Effector memory CD4-positive, alpha-beta T cell (primary cell): Measurements from ENCODE around the gene GAK.

Experiments
- DNase-seq, 3 donors: peaks; one replicate each; pipeline ENCODE4 v3.0.0-alpha.2; 2020
- H3K27ac ChIP-seq: 2 replicates; pipeline ENCODE4 v1.7.0; 2013; ENCODE audit warnings: mild to moderate bottlenecking, low read length, moderate library complexity; ENCODE audit not compliant: insufficient read depth, poor library complexity, severe bottlenecking
- H3K27me3 ChIP-seq: replicated peaks from 2 replicates; pipeline ENCODE4 v1.7.0; 2013; ENCODE audit warnings: mild to moderate bottlenecking, low read length; ENCODE audit not compliant: insufficient read depth, control insufficient read depth, poor library complexity, severe bottlenecking
- H3K36me3 ChIP-seq: 2 replicates; pipeline ENCODE4 v1.7.0; 2013; ENCODE audit warnings: mild to moderate bottlenecking, low read length, moderate library complexity; ENCODE audit not compliant: control insufficient read depth, insufficient read depth
- H3K4me1 ChIP-seq: 2 replicates; pipeline ENCODE4 v1.7.0; 2013; ENCODE audit warnings: low read length, mild to moderate bottlenecking; ENCODE audit not compliant: control insufficient read depth, insufficient read depth, poor library complexity, severe bottlenecking
- H3K4me3 ChIP-seq: 2 replicates; pipeline ENCODE4 v1.7.0; 2013; ENCODE audit warnings: low read length, low read depth, mild to moderate bottlenecking; ENCODE audit not compliant: insufficient read depth, poor library complexity, severe bottlenecking
- H3K9me3 ChIP-seq: 2 replicates; pipeline ENCODE4 v1.7.0; 2013; ENCODE audit warnings: mild to moderate bottlenecking, low read length, moderate library complexity; ENCODE audit not compliant: control insufficient read depth

The GAK gene

DNA sequence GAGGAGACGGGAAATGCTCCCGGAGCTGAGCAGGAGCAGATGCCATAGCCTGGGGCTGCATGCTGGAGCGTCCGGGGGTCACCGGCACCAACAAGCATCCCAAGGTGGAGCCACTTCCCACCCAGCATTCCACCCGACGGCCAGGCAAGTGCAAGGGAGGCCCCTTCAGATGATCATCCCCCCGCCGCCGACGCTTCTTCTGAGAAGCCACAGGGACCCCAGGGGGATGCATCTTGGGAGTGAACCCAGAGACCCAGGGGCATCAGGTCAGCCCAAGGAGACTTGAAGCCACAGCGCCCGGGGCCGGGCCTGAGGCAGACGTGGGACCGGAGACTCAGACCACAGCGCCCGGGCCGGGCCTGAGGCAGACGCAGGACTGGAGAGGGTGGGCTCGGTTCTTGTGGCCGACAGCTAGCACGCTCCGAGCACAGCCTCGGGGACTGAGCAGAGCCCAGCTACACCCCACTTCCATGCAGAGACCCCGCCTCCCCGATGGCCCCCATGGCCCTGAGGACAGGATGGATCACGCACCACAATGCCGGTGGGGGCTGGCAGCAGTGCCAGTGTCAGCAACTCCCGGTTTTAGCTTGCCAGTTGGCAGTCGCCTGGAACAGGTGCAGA, 73.2 kb downstream of the GAK start:
- no peaks in the 10 kb centered on the region for H3K4me1 ChIP-seq
- H3K27me3 ChIP-seq: no peaks in the 10 kb centered on the region
- no peak overlapping the region for H3K27ac ChIP-seq
- H3K36me3 ChIP-seq: peaks cover 65% of the 10 kb centered on the region
- DNase-seq: no peak
- no peak overlapping the region for H3K4me3 ChIP-seq
- no peaks in the 10 kb centered on the region for H3K9me3 ChIP-seq

DNA sequence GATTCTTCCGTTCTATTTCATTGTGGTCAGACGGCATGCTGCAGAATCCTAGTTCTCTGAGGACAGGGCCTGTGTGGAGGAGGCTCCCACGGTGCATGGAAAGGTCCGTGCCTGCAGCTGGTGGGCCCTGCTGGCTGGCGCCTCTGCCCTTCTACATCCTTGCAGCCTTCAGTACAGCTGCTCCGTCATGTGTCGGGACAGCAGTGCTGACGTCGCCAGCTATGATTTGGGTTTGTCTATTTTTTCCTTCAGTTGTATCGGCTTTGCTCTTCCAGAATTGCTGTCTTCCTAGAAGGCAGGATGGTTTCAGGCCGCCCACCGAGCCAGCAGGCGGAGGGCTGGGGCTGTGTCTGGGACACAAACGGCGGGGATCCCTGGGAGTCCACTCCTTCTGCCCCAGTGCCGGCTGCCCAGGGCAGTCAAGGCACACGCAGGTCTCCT, 74.1 kb downstream of the GAK start:
- Histone ChIP-seq H3K27me3 (no peaks in the 10 kb centered on the region), H3K4me1 (no peaks in the 10 kb centered on the region), H3K36me3 (peaks cover 56% of the 10 kb centered on the region), H3K9me3 (no peaks in the 10 kb centered on the region), H3K4me3 (no peak overlapping the region), H3K27ac (no peak overlapping the region)
- DNase-seq: no peak

DNA sequence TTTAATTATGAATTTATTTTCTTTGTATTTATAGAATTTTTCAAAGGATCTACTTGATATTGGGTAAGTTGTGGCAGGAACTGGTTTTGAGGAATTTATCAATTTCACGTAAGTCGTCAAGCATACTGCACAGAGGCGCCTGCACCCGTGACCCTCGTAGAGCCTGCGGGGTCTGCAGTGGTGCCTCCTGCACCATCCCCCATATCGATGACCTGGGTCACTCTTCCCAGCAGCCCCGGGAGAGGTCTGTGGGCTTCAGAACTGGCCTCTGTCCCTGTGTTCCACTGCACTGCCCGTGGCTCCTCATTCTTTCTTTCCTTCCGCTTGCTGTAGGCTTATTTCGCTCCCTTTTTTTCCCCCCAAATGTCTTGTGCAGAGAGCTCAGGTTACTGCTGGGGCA, 74.7 kb downstream of the GAK start:
- Histone ChIP-seq H3K4me3 (no peak overlapping the region), H3K27me3 (no peaks in the 10 kb centered on the region), H3K36me3 (peaks cover 51% of the 10 kb centered on the region), H3K27ac (no peak overlapping the region), H3K9me3 (no peaks in the 10 kb centered on the region), H3K4me1 (no peaks in the 10 kb centered on the region)
- no peak for DNase-seq

DNA sequence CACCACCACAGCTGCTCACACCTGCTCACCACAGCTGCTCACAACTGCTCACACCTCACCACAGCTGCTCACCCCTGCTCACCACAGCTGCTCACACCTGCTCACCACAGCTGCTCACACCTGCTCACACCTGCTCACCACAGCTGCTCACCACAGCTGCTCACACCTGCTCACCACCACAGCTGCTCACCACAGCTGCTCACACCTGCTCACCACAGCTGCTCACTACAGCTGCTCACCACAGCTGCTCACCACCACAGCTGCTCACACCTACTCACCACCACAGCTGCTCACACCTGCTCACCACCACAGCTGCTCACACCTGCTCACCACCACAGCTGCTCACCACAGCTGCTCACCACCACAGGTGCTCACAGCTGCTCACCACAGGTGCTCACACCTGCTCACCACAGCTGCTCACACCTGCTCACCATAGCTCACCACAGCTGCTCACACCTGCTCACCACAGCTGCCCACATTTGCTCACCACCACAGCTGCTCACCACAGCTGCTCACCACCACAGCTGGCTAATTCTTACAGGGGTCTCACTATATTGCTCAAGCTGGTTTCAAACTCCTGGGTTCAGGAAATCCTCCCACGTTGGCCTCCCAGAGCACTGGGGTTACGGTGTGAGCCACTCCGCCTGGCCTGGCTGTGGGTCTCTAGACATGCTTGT, 75.8 kb downstream of the GAK start:
- no peak for DNase-seq
- Histone ChIP-seq H3K4me3 (no peak overlapping the region), H3K27ac (no peak overlapping the region)

DNA sequence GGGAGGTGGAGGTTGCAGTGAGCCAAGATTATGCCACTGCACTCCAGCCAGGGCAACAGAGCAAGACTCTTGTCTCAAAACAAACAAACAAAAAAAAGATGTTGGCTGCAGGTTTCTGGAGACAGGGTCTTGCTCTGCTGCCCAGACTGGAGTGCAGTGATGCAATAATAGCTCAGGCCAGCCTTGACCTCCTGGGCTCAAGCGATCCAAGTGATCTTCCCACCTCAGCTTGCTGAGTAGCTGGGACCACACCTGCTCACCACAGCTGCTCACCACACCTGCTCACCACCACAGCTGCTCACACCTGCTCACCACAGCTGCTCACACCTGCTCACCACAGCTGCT, 76.3 kb downstream of the GAK start:
- no peaks in the 10 kb centered on the region for H3K9me3 ChIP-seq
- no peak for DNase-seq
- H3K27me3 ChIP-seq: no peaks in the 10 kb centered on the region
- no peak overlapping the region for H3K27ac ChIP-seq
- H3K36me3 ChIP-seq: peaks cover 48% of the 10 kb centered on the region
- H3K4me1 ChIP-seq: no peaks in the 10 kb centered on the region
- no peak overlapping the region for H3K4me3 ChIP-seq

More for the DNA sequence above, 75.8 kb downstream of the GAK start:
- Histone ChIP-seq H3K27me3 (no peaks in the 10 kb centered on the region), H3K36me3 (peaks cover 49% of the 10 kb centered on the region), H3K4me1 (no peaks in the 10 kb centered on the region), H3K9me3 (no peaks in the 10 kb centered on the region)

DNA sequence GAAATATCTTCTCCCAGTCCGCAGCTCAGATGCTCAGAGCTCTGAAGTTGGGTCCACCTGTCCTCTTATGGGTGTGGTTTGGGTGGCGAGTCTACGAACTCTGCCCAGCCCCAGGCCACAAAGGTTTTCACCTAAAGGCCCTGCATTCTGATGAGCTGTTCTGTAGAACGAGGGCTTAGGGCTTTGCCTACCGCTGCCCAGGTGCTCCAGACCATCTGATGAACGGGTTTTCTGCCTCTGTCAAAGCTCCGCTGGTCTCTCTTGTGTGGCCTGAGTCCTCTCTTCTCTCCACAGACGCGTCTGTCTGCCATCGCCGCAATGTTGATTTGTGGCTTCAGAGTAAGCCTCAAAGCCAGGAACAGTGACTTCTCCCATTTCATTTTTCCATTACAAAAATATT, 77.8 kb downstream of the GAK start:
- H3K36me3 ChIP-seq: peaks cover 48% of the 10 kb centered on the region

DNA sequence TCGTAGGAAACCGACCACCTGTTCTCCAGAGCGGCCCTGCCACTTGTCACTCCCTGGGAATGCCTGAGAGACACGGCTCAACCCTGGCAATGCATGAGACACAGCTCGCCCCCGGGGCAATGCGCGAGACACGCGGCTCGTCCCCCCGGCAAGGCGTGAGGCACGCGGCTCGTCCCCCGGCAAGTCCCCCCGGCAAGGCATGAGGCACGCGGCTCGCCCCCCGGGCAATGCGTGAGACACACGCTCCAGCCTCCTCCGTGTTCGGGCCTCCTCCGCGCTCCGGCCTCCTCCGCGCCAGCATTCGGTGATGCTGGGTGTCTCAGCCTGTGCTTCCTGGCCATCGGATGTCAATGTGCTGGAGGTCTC, 78.7 kb downstream of the GAK start:
- no peaks in the 10 kb centered on the region for H3K4me1 ChIP-seq
- no peak overlapping the region for H3K4me3 ChIP-seq
- H3K9me3 ChIP-seq: no peaks in the 10 kb centered on the region
- H3K27me3 ChIP-seq: no peaks in the 10 kb centered on the region
- H3K27ac ChIP-seq: no peak overlapping the region
- no peak for DNase-seq
- peaks cover 41% of the 10 kb centered on the region for H3K36me3 ChIP-seq

More for the DNA sequence above, 77.8 kb downstream of the GAK start:
- H3K4me3 ChIP-seq: no peak overlapping the region
- H3K9me3 ChIP-seq: no peaks in the 10 kb centered on the region
- H3K27ac ChIP-seq: no peak overlapping the region
- no peaks in the 10 kb centered on the region for H3K4me1 ChIP-seq
- H3K27me3 ChIP-seq: no peaks in the 10 kb centered on the region
- DNase-seq: no peak

DNA sequence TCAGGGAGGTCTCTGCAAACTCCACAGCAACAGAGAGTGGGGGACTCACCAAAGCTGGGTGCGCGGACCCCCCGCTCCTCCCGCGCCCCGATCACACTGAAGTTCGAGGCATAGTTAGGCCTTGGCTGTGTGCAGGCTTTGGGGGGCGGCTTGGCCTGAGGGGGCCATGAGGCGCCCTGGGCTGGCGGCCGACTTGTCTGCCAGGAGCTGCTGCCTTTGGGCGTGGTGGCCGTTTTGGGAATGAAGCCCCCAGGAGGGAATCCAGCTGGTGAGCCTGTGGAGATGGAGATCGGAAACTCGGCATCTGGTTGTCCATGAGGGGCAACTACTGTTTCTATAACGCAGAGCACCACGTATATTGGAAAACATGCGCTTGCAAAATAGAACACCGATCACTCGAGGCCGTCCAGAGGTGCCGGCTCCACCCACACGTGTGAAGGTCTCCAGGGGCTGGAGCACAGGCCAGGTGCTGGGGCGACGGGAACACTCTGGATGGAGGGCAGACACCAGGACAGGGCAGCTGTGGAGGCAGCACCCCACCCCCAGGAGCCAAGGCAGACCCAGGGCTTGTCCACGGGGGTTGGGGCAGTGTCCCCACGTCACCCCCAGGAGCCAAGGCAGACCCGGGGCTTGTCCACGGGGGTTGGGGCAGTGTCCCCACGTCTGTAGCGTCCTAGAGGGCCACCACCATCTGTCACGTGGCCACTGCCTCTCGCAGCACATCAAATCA, 80.2 kb downstream of the GAK start:
- Histone ChIP-seq H3K4me1 (no peaks in the 10 kb centered on the region), H3K9me3 (no peaks in the 10 kb centered on the region), H3K27ac (no peak overlapping the region), H3K4me3 (no peak overlapping the region), H3K36me3 (peaks cover 28% of the 10 kb centered on the region), H3K27me3 (no peaks in the 10 kb centered on the region)
- DNase-seq: no peak

DNA sequence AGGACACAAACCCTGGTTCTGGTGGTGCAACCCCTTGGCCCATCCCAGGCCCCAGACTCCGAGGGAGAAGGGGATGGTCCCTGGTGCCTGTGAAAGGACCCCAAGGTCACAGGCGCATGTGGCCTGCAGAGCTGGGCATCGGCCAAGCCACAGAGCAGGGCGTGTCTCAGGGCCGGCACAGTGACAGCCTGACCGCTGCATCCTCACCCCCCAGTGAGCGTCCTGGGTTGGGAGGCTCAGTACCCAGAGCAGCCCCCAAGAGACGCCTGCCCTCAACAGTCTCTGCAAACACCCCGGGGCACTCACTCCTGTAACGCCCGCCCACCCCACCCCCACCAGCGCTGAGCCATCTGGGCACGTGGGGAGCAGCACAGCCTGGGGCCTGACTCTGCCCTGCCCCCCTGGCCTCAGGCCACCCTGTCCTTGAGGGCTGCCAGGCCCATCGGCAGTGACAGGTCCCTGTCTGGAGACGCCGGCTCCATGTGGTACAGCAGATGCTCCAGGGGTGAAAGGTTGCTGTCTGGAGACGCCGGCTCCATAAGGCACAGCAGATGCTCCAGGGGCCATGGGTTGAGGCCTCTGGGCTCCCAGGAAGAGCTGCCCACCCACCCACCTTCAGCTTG, 81.7 kb downstream of the GAK start:
- Histone ChIP-seq H3K36me3 (peaks cover 28% of the 10 kb centered on the region), H3K4me3 (no peak overlapping the region), H3K27me3 (no peaks in the 10 kb centered on the region), H3K4me1 (no peaks in the 10 kb centered on the region), H3K27ac (no peak overlapping the region), H3K9me3 (no peaks in the 10 kb centered on the region)
- DNase-seq: no peak
